Epidermal melanocyte (primary cell): Measurements from ENCODE around the gene SPPL2A.
A peak's percentile ranks its signal among the peaks of the same experiment; 100 is the strongest.
"Not testable (repeated sequence)": the region's sequence is repeated elsewhere in the genome, so short reads cannot be mapped to it uniquely, and the experiment has no call there.

Experiments used
- DNase-seq: peaks from one replicate; pipeline ENCODE4 v3.0.0; 2011; ENCODE audit warnings: low spot score; ENCODE audit not compliant: insufficient read length

SPPL2A gene

GRCh38 chr15:50765195-50765967 lies at the start of gene SPPL2A:
TSS of gene SPPL2A (minus strand) at chr15:50765706. CDS start at chr15:50765533, 173 bp downstream.
- DNase-seq: peak; percentile 83

- DNase-seq: no peak
These were observed 49.1 kb upstream of the SPPL2A start for GRCh38 chr15:50814634-50815033.

- no peak for DNase-seq
These were observed 48.4 kb upstream of the SPPL2A start for GRCh38 chr15:50813865-50814264.

GRCh38 chr15:50813089-50813488 lies 47.6 kb upstream of the SPPL2A start:
- DNase-seq: no peak

GRCh38 chr15:50812181-50812506 lies 46.6 kb upstream of the SPPL2A start:
- DNase-seq: not testable (repeated sequence)

- DNase-seq: not testable (repeated sequence)
These were observed 46.1 kb upstream of the SPPL2A start for GRCh38 chr15:50811461-50812180.

- no peak for DNase-seq
These were observed 44.6 kb upstream of the SPPL2A start for GRCh38 chr15:50810128-50810527.

GRCh38 chr15:50808728-50809127 lies 43.2 kb upstream of the SPPL2A start:
- no peak for DNase-seq

GRCh38 chr15:50803479-50804180 lies 38.1 kb upstream of the SPPL2A start:
- DNase-seq: no peak

GRCh38 chr15:50800715-50801114 lies 35.2 kb upstream of the SPPL2A start:
- no peak for DNase-seq

- DNase-seq: no peak
These were observed 33.2 kb upstream of the SPPL2A start for GRCh38 chr15:50798684-50799083.

- DNase-seq: no peak
These were observed 32.4 kb upstream of the SPPL2A start for GRCh38 chr15:50797926-50798325.

GRCh38 chr15:50791486-50791885 lies 26.0 kb upstream of the SPPL2A start:
- DNase-seq: no peak

- DNase-seq: no peak
These were observed 25.4 kb upstream of the SPPL2A start for GRCh38 chr15:50790778-50791453.

- DNase-seq: no peak
These were observed 21.4 kb upstream of the SPPL2A start for GRCh38 chr15:50786871-50787270.

- DNase-seq: no peak
These were observed 20.9 kb upstream of the SPPL2A start for GRCh38 chr15:50786438-50786837.

- no peak for DNase-seq
These were observed 18.4 kb upstream of the SPPL2A start for GRCh38 chr15:50783895-50784294.

- no peak for DNase-seq
These were observed 17.9 kb upstream of the SPPL2A start for GRCh38 chr15:50783411-50783810.

- DNase-seq: no peak
These were observed 12.6 kb upstream of the SPPL2A start for GRCh38 chr15:50778086-50778485.

GRCh38 chr15:50777042-50777441 lies 11.5 kb upstream of the SPPL2A start:
- DNase-seq: no peak

GRCh38 chr15:50774450-50774849 lies 8.9 kb upstream of the SPPL2A start:
- no peak for DNase-seq

GRCh38 chr15:50773389-50773788 lies 7.9 kb upstream of the SPPL2A start:
- DNase-seq: no peak
